Ovary (tissue), 9 donors: ENCODE data around the gene FLYWCH1. TPM values are rescaled to one million over a fixed set of nuclear protein-coding genes. Genes with fewer than 3 reads are reported as not detected.

Source experiments
- DNase-seq, 5 donors: peaks; one replicate each; pipeline ENCODE4 v3.0.0-alpha.2; 2019 to 2020
- H3K27ac ChIP-seq, 2 donors: fragments of 200-600 bp; one replicate each; pipeline versions ENCODE4 v1.5.1 to v1.8.0; 2019 to 2022
- H3K27me3 ChIP-seq: fragments of 200-600 bp; one replicate; pipeline ENCODE4 v1.8.0; 2022
- H3K36me3 ChIP-seq: fragments of 200-600 bp; sonication (generic); one replicate; pipeline ENCODE4 v1.5.1; 2019
- H3K4me1 ChIP-seq: one replicate; pipeline ENCODE4 v1.8.1; 2013; ENCODE audit warnings: mild to moderate bottlenecking, moderate library complexity; ENCODE audit not compliant: insufficient read depth
- H3K4me3 ChIP-seq: fragments of 200-600 bp; sonication (generic); one replicate; pipeline ENCODE4 v1.5.1; 2017
- H3K9me3 ChIP-seq, 2 donors: fragments of 200-600 bp in 1 of 2; sonication (generic) in 1 of 2; one replicate each; pipeline versions ENCODE4 v1.5.1 to v1.8.1; 2013 to 2019; ENCODE audit warnings: mild to moderate bottlenecking in 1 of 2, moderate library complexity in 1 of 2
- CTCF ChIP-seq, 3 donors: fragments of 450-650 bp in 2 of 3; fragments of 200-600 bp in 1 of 3; IDR thresholded peaks; one replicate each; pipeline versions ENCODE4 v1.5.1 to v1.8.0; 2016 to 2022; ENCODE audit warnings: antibody characterized with exemption in 3 of 3, mild to moderate bottlenecking in 1 of 3
- EP300 ChIP-seq: sonication (generic); formaldehyde crosslinking; IDR thresholded peaks from one replicate; pipeline ENCODE4 v1.6.1; 2017; ENCODE audit warnings: antibody characterized with exemption
- POLR2A ChIP-seq: fragments of 450-650 bp; IDR thresholded peaks from one replicate; pipeline ENCODE4 v1.6.1; 2017; ENCODE audit warnings: antibody characterized with exemption, mild to moderate bottlenecking, moderate library complexity
- WGBS, 3 donors: extraction: QIAGEN DNeasy Blood & Tissue Kit in 1 of 3; methylation state at CpG; one replicate each; pipeline versions ENCODE4 v1.1.5 to v1.1.7; 2013 to 2017; 5-methylcytosine and 5-hydroxymethylcytosine counted together
- intact Hi-C, 4 donors: fragments of 100-400 bp; cut with DNase I; formaldehyde crosslinking; loops; one replicate each; pipeline versions ENCODE4 v1.11.0 to v1.15.1; 2022 to 2023
- polyA plus RNA-seq, 2 donors: library from polyadenylated mRNA; stranded (reverse); fragments of 200-250 nt in 1 of 2; fragments of 350-450 nt in 1 of 2; fragmentation: Illumina TruSeq in 1 of 2; extraction: RNeasy Lipid Tissue Mini Kit (QIAGEN cat#74804) in 1 of 2; gene quantifications; one replicate each; pipeline ENCODE4 v1.2.3, GENCODE V29; 2013 to 2014
- total RNA-seq, 7 donors: library from RNA; depleted of rRNA in 2 of 7; stranded (reverse); fragments of >200 nt in 2 of 7; fragmentation: NEBNext Ultra II Directional in 3 of 7; extraction: Animal tissue kit (Norgen Biotek cat#: 25700) in 3 of 7; gene quantifications; one replicate each; pipeline versions ENCODE4 v1.1.0 to v1.2.4, GENCODE V29; 2016 to 2023
- donor health status: DM: no; HTN: no; CAD: no; lungs with moderate emphysema.
- donor health status: DM: no; HTN: no; CAD: no.
- donor health status: Bipolar disorder and iron deficiency.
- donor health status: DM: yes; HTN: yes; CAD: no.
- donor health status: DM: no; HTN: no; CAD: no.
- donor health status: DM: yes; HTN: yes; CAD: no.

FLYWCH1 gene
- total and polyA plus RNA-seq, 9 donors = 2.2 to 66.9 (median 39.0) TPM

- H3K27me3 ChIP-seq = no peaks in the 10 kb centered on the region
- H3K4me3 ChIP-seq = no peak overlapping the region
These were observed 65.7 kb downstream of the FLYWCH1 start for GRCh38 chr16:2977440-2977839.

GRCh38 chr16:2979669-2980226, 68.0 kb downstream of the FLYWCH1 start:
- WGBS, 3 donors = 1 to 4% (median 3%) methylated on average over 33 to 43 of the region's 43 CpGs
- Histone ChIP-seq H3K4me3 (peak overlapping the region; percentile 77), H3K4me1 (peaks cover 6% of the 10 kb centered on the region), H3K36me3 (no peaks in the 10 kb centered on the region), H3K9me3 (no peaks in the 10 kb centered on the region), H3K27ac (no peak overlapping the region), H3K27me3 (no peaks in the 10 kb centered on the region)
- DNase-seq = peak in 1 of 5 donors; percentile 50
- TF ChIP-seq EP300 (no peak), POLR2A (no peak), CTCF (IDR thresholded peaks at IDR 0.05) (no peak)
- intact Hi-C loops = no loop called here

More at GRCh38 chr16:2977440-2977839, 65.7 kb downstream of the FLYWCH1 start:
- Histone ChIP-seq H3K9me3 (no peaks in the 10 kb centered on the region), H3K4me1 (peaks cover 6% of the 10 kb centered on the region), H3K27ac (no peak overlapping the region), H3K36me3 (no peaks in the 10 kb centered on the region)
- intact Hi-C loops = no loop called here
- TF ChIP-seq POLR2A (no peak), EP300 (no peak), CTCF (IDR thresholded peaks at IDR 0.05) (no peak)
- WGBS, 3 donors = 82 to 84% (median 83%) methylated on average over 6 of the region's 6 CpGs
- DNase-seq = no peak

- peak; percentile 90 to 97 (median 94) for DNase-seq
- TF ChIP-seq POLR2A (peak; percentile 91), EP300 (no peak)
- Histone ChIP-seq H3K4me3 (peak within 1 kb of the TSS; percentile 77), H3K27ac (peak within 1 kb of the TSS; percentile 4 to 59), H3K27me3 (no peaks in the 10 kb centered on the region), H3K36me3 (no peaks in the 10 kb centered on the region), H3K9me3 (no peaks in the 10 kb centered on the region), H3K4me1 (peaks cover 8% of the 10 kb centered on the region)
- 4 to 9% (median 8%) methylated on average over 55 to 91 of the region's 91 CpGs for WGBS, 3 donors
- intact Hi-C loops = no loop called here
These were observed 68.8 kb downstream of the FLYWCH1 start, which contains the start of gene PKMYT1 for GRCh38 chr16:2980227-2981176. TSS of gene PKMYT1 (minus strand) at chr16:2980446. CDS start at chr16:2979657, 789 bp downstream.

- no peak for DNase-seq
- H3K27me3 ChIP-seq = no peaks in the 10 kb centered on the region
- H3K4me1 ChIP-seq = peaks cover 8% of the 10 kb centered on the region
- H3K27ac ChIP-seq = no peak overlapping the region
- intact Hi-C loops = no loop called here
- no peaks in the 10 kb centered on the region for H3K36me3 ChIP-seq
- peak overlapping the region; percentile 77 for H3K4me3 ChIP-seq
- TF ChIP-seq CTCF (IDR thresholded peaks at IDR 0.05) = no peak
- no peak for TF ChIP-seq POLR2A
- no peak for TF ChIP-seq EP300
- H3K9me3 ChIP-seq = no peaks in the 10 kb centered on the region
- 20 to 32% (median 29%) methylated on average over 33 of the region's 33 CpGs for WGBS, 3 donors
These were observed 69.6 kb downstream of the FLYWCH1 start for GRCh38 chr16:2981177-2981898.
